Jurkat, Clone E6-1 (cell line): Measurements from ENCODE around the gene FCER1A. TPM values are rescaled to one million over a fixed set of nuclear protein-coding genes. Genes with fewer than 3 reads are reported as not detected.

Experiments used
- DNase-seq: peaks from one replicate; pipeline ENCODE4 v3.0.0-alpha.2; 2011; ENCODE audit warnings: low read depth, low spot score
- H3K4me3 ChIP-seq: 2 replicates; pipeline ENCODE4 v1.5.1; 2011; ENCODE audit warnings: mild to moderate bottlenecking, low read length, control low read depth, moderate library complexity
- polyA plus RNA-seq: library from polyadenylated mRNA; unstranded; fragments of >200 nt; gene quantifications from one replicate; pipeline ENCODE4 v1.2.1, GENCODE V29; 2012; ENCODE audit warnings: missing spikeins; ENCODE audit not compliant: insufficient read length, insufficient read depth

Gene FCER1A
- polyA plus RNA-seq: not detected

DNA sequence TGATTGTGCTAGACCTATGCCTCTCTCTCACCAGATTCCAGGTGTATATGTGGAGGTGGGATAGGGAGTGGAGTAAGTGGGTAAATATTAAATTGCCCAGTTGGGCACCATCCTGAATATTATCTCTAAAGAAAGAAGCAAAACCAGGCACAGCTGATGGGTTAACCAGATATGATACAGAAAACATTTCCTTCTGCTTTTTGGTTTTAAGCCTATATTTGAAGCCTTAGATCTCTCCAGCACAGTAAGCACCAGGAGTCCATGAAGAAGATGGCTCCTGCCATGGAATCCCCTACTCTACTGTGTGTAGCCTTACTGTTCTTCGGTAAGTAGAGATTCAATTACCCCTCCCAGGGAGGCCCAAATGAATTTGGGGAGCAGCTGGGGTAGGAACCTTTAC, at the start of gene FCER1A:
TSS of gene FCER1A (plus strand) at position 242 of the 400 bp plus-strand sequence. CDS start at position 271, 29 bp downstream.
- no peak within 1 kb of the TSS for H3K4me3 ChIP-seq
- DNase-seq: no peak

DNA sequence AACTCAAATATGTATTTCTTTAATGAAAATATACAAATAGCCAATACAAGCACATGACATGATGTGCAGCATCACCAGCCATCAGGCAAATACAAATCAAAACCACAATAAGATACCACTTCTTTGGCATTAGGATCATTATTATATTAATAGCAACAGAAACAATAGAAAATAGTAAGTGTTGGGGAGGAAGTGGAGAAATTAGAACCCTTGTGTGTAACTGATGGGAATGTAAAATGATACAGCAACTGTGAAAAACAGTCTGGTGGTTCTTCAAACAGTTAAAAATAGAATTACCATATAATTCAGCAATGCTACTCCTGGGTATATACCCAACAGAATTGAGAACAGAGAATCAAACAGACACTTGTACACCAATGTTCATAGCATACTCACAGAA, 40.8 kb upstream of the FCER1A start:
- no peak overlapping the region for H3K4me3 ChIP-seq

DNA sequence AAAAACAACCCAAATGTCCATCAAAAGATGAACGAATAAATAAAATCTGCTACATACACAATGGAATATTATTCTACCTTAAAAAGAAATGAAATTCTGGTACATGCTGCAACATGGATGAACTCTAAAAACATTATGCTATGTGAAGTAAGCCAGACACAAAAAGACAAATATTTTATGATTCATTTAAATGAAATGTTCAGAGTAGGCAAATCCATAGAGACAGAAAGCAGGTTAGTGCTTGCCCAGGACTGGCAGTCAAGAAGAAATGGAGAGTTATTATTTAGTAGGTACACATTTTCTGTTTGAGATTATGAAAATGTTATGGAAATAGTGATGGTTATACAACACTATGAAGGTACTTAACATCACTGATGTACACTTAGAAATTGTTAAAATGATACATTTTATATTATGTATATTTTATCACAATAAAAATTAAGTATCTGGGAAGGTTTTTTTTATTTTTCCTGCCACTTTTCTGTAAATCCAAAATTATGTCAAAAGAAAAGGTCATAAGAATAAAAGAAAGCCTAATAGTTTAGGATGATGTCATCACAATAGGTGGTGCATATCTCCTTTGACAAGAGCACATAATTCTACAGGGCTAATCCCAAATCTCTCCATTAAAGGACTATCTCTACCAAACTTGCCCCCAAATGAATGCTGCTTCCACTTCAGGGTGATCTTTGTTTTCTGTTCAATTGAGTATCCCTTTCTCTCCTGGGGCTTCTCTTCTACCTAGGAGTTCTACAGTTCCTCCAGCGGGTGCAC, 40.2 kb upstream of the FCER1A start:
- no peak for DNase-seq
- H3K4me3 ChIP-seq: no peak overlapping the region

More for the DNA sequence above, 40.8 kb upstream of the FCER1A start:
- no peak for DNase-seq

DNA sequence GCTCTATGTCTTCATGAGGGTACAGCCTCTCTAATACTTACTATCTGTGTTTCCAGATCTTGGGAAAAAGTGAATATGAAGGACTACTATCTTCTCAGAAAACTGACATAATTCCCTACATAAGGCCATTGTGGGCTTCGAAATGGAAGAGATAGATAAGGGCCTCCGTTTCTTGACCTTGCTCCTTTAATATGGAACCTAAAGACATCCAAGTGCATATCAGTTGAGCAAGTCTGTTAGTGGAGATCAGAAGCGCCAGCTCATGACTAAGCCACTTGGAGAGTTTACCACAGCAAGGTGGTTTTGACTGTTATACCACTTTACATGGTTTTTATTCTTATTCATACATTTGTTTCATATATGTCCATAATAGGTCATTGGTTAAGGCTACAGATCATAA, 35.3 kb upstream of the FCER1A start:
- H3K4me3 ChIP-seq: no peak overlapping the region
- peak; percentile 31 for DNase-seq

DNA sequence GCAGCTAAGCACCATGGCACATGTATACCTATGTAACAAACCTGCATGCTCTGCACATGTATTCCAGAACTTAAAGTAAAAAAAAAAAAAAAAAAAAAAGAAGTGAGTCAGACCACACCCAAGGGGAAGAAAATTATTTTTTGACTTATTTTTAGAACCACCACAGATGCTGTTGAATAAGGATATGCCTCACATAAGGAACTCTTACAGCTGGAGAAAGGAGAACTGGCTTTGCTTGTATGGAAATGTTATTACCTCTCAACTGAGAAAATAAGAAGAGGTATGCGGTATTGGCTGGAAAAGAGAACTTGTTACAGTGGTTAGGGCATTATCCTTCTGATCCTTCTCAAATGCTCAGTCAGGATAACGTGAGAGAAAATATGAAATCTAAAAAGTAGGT, 27.5 kb upstream of the FCER1A start:
- no peak overlapping the region for H3K4me3 ChIP-seq
- no peak for DNase-seq

DNA sequence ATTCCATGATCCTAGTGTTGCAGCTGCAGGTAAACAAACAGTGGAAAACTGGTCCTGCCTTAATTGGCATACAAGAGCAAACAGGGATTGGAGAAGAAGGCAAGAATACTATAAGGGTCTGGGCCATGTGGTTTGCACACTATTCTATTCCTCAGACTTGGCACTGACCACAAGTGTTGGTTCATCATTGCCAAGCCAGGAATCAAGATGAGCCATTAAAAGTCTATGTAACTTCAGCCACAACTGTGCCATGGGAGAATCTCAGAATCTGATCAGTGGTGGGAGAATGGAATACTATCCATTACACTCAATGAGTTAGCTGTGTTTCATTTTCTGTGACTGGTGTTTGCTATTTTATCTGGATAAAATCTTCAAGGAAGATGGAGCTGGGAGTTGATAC, 26.2 kb upstream of the FCER1A start:
- DNase-seq: no peak
- H3K4me3 ChIP-seq: no peak overlapping the region

DNA sequence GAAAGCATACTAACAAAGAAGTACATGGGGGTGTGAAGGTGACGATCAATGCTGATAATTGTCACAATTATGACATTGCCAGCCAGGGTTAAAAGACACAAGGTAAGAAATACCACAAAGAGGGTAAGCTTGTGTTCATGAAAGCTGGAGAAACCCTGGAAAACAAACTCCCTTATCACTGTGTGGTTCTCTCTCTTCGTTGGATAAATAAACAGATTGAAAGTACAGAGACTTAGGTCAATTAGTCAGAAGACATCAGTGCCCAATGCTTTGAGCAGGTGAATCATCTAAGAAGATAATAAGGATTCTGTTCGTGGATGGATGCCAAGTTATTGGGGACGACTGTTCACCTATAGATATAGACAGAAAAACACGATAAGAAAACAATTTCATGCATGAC, 22.4 kb upstream of the FCER1A start:
- H3K4me3 ChIP-seq: no peak overlapping the region
- no peak for DNase-seq

DNA sequence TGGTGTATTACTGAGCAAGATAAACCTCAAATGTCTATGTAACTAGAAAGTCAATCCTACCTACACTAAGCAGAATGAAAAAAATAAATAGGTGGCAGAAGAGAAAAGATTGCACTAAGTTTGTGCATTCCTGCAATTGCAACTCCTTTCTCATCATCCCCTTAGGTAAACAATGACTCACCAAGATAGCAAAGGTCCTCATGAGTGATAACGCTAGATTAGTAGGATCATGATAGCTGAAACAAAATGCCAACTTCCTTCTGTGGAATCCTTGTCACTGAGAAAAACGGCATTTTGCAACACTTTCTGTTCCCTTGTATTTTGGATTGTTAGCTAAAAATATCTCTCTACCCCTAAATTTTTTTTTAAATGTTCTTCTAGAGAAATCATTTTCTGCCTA, 20.0 kb upstream of the FCER1A start:
- H3K4me3 ChIP-seq: no peak overlapping the region
- DNase-seq: no peak

DNA sequence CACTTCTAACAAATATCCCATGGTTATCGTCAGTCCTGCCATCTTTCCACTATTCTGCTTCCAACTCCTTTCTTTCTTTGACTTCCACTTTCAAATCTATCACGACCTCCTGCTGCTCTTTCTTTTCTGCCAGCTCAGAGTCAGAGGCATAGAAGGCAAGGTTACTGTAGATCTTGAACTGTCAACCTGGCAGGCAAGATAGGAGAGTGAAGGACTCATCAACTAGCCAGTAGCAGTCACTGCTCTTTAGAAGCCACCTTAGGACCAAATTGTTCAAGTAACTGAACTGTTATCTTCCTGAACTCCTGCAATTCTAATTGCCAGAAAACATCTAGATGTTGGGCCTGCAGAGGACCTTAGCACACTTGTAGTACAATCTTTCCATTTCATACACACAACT, 13.1 kb upstream of the FCER1A start:
- no peak overlapping the region for H3K4me3 ChIP-seq
- DNase-seq: no peak

DNA sequence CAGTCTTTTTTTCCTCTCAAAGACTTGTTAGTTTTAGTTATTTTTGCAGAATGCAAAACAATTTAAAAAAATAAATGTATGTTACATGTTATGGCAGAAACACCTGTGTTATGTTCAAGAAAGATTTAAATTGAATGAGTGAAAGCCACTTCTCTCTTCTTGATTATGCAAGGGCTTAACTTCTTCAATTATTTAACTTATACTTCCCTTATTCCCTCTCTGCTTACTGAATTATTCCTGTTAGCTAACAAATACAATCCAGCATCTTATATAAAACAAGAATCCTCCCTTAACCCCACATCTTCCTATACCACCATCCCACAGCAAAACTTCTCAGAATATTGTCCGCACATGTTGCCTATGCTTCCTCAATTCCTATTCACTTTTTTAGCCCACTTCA, 10.7 kb upstream of the FCER1A start:
- no peak for DNase-seq
- no peak overlapping the region for H3K4me3 ChIP-seq

DNA sequence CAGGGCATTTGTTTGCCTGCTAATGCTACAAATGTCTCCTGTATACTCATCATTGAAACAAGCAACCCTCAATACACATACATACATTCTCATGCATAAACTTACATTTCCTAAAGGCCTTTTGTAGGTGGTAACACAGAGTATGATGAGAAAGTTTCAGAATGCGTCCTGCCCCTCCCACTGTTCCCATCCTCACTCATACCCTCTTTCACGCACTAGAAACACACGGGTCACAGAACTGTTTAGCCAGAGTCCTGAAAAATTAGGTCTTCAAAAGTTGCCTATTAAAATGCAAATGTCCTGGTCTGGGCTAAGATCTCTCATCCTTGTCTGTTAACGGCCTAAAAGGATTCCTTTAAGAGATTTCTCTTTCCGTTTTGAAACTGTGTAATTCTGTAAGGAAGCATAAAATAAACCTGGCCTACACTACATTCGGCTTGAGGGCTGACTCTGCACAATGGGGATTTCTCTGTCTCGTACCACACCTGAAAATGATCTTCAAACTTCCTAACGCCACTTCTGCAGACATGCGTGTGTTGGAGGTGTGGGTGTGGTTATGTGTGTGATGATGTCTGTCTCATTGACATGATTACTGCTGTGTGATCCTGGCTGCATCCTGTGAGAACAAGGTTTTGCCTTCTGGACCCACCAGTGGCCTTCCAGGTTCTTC, 5.3 kb upstream of the FCER1A start:
- DNase-seq: no peak
- H3K4me3 ChIP-seq: no peak overlapping the region

DNA sequence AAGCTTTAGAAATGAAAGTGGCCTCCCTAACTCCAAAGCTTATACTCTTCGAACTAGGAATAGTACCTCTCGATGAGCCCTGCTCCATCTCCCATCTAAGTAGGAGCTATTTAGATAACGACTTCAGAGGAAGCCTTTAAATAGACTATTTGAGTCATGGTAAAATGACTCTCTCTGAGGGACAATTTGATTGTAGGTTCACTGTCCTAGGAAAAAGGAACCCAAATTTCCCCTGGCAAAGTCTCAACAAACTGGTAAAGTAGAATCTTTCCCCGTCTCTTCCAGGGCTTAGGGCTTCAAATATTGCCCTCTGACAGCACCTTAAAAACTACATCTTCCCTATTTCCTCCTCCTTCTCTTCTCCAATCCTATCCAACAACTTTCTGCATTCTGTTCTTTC, 2.0 kb upstream of the FCER1A start:
- H3K4me3 ChIP-seq: no peak overlapping the region
- DNase-seq: no peak

DNA sequence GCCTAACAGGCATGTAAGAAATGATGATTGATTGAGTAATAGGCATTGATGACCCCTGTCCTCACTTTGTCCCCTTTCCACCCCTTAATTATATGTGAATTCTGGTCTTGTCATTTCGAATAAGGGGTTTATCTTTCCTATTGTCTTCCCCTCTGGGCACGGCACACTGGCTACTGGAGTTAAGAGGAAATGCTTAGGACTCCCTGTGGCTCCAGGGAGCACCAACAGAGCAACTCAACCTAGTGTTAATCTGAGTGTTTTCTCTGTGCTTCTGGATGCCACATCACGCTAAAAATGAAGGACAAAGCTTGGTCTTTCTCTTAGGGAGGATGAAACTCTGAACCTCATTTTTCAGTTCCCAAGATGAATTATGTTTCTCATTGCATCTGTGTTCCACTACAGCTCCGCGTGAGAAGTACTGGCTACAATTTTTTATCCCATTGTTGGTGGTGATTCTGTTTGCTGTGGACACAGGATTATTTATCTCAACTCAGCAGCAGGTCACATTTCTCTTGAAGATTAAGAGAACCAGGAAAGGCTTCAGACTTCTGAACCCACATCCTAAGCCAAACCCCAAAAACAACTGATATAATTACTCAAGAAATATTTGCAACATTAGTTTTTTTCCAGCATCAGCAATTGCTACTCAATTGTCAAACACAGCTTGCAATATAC, 5.3 kb downstream of the FCER1A start:
- H3K4me3 ChIP-seq: no peak overlapping the region
- DNase-seq: no peak

DNA sequence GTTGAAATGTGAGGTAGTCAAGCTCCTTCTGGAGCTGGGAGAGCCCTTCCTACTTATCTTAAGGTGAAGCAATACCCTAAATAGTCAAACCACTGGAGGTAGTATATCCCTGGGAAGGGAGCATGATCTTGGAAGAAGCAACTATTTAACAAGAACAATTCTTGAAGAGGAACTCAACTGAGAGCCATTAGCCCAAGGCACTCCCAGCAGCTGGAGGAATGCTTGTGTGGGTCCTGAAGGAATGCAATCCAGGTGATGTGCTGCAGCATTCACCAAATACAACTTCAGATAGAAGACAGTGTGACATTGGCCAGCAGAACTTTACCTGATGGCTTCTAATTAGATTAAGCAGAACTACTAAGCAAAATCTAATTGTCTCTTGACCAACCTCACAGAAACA, 9.5 kb downstream of the FCER1A start:
- no peak for DNase-seq
- H3K4me3 ChIP-seq: no peak overlapping the region

DNA sequence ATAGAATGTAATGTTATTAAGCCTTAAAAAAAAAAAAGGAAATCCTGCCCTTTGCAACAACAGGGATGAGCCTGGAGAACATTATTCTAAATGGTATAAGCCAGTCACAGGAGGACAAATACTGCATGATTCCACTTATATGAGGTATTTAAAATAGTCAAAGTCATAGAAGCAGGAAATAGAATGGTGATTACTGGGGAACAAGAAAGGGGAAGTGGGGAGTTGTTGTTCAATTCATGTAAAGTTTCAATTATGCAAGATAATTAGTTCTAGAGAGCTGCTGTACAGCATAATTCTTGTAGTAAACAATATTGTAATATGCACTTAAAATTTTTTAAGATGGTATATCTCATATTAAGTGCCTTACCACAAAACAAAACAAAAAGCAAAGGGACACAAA, 13.2 kb downstream of the FCER1A start:
- H3K4me3 ChIP-seq: no peak overlapping the region
- no peak for DNase-seq

DNA sequence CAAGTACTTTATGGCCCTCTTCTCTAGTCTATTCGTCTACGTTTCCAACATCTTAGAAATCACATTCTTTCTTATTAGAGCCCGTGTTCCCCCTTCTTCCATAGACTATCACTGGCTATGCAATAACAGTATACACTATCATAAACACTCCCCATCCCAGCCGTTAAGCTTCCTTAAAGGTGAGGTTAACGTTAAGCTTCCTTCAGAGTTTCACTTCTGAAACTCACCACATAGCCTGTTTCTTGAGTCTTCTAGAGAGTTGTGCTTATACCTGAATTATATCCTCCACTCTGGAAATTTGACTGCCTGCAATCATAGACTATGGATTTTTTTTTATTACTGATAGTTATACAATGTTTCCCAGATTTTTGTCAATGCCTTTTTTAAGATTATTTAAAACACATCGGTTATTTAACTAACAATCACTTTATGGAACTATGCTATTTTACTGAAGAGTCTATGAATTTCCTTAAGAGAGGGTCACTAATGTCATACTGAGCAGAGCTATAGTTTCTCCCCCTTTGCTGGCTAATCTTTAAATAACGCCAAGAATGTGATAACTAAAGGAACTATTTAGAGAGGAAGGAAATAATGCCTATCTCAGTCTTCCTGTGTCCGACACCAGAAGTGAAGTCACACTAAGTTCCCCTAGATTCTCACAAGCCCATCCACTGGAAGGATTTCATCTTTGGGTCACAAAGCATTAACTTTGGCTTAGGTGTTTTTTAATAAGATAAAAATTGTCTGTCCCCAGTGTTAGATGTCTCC, 16.8 kb downstream of the FCER1A start:
- no peak for DNase-seq

DNA sequence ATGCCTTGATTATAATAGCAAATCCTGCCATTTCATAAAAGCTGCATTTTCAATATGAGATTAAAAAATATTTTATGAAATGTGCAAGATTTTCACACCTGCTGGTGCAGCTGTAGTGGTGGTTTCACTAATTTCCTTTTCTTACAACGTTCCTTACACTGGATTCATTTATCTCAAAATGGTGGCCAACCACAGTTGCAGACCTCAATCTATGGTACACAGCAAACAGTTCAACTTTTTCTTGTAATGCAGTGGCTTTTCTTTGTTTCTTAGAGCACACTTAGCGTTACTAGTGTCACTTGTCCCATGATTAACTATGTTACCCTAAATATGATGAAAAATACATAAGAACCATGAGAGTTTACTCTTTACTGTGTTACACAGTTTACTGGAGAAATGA, 32.7 kb downstream of the FCER1A start:
- no peak overlapping the region for H3K4me3 ChIP-seq
- DNase-seq: peak; percentile 50

More for the DNA sequence above, 16.8 kb downstream of the FCER1A start:
- no peak overlapping the region for H3K4me3 ChIP-seq

DNA sequence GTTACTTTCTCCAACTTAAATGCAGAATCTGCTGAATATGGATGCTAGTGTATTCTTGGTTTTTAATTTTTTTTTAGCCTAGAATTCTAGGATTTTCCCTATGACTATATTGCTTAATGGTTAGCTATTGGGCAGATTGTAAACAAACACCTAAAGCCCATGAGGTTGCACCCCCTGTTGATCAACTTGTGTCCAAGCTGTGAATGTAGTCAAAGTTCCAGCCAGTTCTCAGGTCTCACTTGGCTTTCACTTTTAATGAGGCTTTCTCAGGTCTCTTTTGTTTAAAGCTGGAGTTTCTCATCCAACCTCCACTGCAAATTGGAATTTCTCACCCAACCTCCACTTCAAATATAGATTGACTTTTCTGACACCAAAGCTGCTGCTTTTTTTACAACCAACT, 35.9 kb downstream of the FCER1A start:
- DNase-seq: no peak
- H3K4me3 ChIP-seq: no peak overlapping the region

DNA sequence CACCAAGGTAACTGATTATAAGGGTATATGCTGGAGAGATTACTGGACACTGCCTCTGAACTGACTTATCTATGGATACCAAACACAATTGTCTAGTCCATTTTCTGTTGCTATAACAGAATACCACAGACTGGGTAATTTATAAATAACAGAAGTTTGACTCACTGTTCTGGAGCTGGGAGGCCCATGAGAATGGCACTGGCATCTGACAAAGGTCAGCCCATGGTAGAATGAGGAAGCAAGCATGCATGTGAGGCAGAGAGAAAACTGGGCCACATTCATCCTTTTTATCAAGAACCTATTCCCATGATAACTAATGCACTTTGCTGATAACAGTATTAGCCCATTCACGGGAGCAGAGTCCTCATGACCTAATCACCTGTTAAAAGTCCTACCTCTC, 37.4 kb downstream of the FCER1A start:
- DNase-seq: no peak
- H3K4me3 ChIP-seq: no peak overlapping the region

DNA sequence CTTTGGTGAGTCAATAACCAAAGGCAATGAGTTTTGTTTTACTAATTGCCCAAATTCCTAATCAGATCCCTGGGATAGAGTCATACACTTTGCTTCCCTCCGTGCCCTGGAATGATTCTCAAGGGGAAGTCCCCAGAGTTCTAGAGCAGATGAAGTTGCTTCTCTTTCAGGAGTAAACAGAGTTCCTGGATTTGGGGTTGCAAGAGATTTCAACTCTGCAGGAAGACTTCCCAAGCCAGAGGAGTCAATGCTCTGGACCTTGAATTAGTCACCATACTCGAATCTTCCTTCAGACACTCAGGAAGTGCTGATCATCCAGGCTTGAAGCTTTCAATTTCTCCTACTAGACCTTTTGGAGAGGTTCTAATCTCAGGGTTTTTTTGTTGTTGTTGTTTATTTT, 39.6 kb downstream of the FCER1A start:
- no peak overlapping the region for H3K4me3 ChIP-seq
- DNase-seq: no peak
